Diencephalon (tissue), 1 donor: ENCODE results near the gene TUBE1. TPM values are rescaled to one million over a fixed set of nuclear protein-coding genes. Genes with fewer than 3 reads are reported as not detected.

Experiments used
- total RNA-seq: library from RNA; depleted of rRNA; stranded (reverse); fragments of >200 nt; gene quantifications from one replicate; pipeline ENCODE4 v1.2.3, GENCODE V29; 2014

Gene TUBE1, protein sequence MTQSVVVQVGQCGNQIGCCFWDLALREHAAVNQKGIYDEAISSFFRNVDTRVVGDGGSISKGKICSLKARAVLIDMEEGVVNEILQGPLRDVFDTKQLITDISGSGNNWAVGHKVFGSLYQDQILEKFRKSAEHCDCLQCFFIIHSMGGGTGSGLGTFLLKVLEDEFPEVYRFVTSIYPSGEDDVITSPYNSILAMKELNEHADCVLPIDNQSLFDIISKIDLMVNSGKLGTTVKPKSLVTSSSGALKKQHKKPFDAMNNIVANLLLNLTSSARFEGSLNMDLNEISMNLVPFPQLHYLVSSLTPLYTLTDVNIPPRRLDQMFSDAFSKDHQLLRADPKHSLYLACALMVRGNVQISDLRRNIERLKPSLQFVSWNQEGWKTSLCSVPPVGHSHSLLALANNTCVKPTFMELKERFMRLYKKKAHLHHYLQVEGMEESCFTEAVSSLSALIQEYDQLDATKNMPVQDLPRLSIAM
- total RNA-seq = 45.2 TPM

DNA sequence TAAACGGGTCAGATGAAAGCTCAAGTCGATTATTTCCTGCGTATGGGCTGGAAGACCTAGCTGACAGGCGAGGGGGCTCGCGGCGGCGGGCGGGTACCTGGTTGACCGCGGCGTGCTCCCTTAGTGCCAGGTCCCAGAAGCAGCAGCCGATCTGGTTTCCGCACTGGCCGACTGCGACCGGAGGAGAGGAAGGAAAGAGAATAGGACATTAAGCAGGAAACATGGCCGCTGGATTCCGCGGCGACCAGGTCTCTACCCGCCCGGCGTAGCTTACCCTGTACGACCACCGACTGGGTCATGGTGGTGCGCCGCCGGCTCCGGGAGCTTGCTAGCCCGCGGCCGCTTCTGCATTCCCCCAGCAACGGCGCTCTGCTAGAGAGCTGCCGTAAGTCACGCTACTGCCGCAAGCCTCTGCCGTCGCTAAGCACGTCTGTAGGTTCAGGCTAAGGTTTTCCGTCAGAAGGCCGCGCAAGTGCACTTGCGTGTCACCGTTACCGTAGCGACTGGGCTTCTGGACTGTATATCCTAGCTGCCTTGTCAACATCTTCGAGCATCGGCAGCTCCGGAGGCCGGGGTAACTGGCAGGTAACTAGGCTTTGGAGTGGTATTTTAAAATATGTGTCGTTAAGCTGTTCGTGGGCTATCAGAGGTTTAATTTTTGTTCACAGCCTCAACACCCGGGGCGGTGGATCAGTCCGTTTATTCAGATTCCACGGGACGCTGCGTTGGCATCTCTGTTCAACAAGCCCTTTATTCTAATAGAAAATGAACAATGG, at the start of gene TUBE1, which contains the start of gene FAM229B:
TSS of gene TUBE1 (minus strand) at position 347 of the 776 bp plus-strand sequence. CDS start at position 299, 48 bp downstream.
TSS of gene FAM229B (plus strand) at position 456 of the 776 bp plus-strand sequence. CDS start 11,693 bp downstream, outside the sequence.

DNA sequence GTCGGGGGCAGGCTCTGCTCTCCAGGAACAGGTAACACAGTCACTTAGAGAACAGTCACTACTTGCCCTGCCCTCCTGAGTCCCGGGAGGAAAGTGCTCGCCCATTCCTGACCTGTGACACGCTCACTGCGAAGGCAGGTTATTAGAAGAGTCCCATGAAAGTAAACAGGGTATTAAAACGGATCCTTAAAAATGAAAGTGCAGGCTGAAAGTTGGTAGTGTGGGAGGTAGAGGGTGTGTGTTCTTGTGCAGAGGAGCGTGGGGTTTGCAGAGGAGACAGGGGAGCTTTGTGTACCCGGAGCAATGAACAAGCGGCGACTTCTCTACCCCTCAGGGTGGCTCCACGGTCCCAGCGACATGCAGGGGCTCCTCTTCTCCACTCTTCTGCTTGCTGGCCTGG, 33.3 kb downstream of the TUBE1 start, which contains the start of gene CCN6:
TSS of gene CCN6 (plus strand) at position 104 of the 400 bp plus-strand sequence. CDS start at position 358, 254 bp downstream.

Other genes starting within 250 kb of the TUBE1 start
- 350 TPM for gene FYN, start 214.0 kb downstream of the TUBE1 start, total RNA-seq
- not detected for gene CCN6, start 33.4 kb downstream of the TUBE1 start, total RNA-seq
- 32.5 TPM for gene FAM229B, start 109 bp upstream of the TUBE1 start, total RNA-seq
- gene LAMA4, start 167.1 kb upstream of the TUBE1 start, total RNA-seq = 41.5 TPM